Left cardiac atrium (tissue), 4 donors: ENCODE results near the gene PDK2. TPM values are rescaled to one million over a fixed set of nuclear protein-coding genes. Genes with fewer than 3 reads are reported as not detected.

Experiments used
- ATAC-seq, 2 donors: fragments of 200-7000 bp; cut with Tn5 transposase; one replicate each; pipeline ENCODE4 v1.9.1; 2020; ENCODE audit warnings: mild to moderate bottlenecking in 2 of 2, moderate library complexity in 2 of 2
- DNase-seq: peaks from one replicate; pipeline ENCODE4 v3.0.0-alpha.2; 2020
- intact Hi-C, 2 donors: fragments of 100-400 bp; cut with DNase I; formaldehyde crosslinking; loops; one replicate each; pipeline versions ENCODE4 v1.14.1 to v1.15.1; 2022 to 2023
- total RNA-seq, 2 donors: library from RNA; stranded (reverse); fragmentation: NEBNext Ultra II Directional; extraction: Animal tissue kit (Norgen Biotek cat#: 25700); gene quantifications; one replicate each; pipeline ENCODE4 v1.2.1, GENCODE V29; 2021
- donor health status: DM: no; HTN: yes; CAD: no.
- donor health status: DM: no; HTN: yes; CAD: no; lungs with severe emphysema.
- donor health status: DM: yes; HTN: yes; CAD: no.
- donor health status: Dilated cardiomyopathy.

Gene PDK2
- total RNA-seq, 2 donors from 2014 or later, result 156 to 203 TPM

- DNase-seq (no peak), ATAC-seq (no peak)
- intact Hi-C loops, result no loop called here
Measured at GRCh38 chr17:50127697-50128361, 32.7 kb downstream of the PDK2 start.

DNA sequence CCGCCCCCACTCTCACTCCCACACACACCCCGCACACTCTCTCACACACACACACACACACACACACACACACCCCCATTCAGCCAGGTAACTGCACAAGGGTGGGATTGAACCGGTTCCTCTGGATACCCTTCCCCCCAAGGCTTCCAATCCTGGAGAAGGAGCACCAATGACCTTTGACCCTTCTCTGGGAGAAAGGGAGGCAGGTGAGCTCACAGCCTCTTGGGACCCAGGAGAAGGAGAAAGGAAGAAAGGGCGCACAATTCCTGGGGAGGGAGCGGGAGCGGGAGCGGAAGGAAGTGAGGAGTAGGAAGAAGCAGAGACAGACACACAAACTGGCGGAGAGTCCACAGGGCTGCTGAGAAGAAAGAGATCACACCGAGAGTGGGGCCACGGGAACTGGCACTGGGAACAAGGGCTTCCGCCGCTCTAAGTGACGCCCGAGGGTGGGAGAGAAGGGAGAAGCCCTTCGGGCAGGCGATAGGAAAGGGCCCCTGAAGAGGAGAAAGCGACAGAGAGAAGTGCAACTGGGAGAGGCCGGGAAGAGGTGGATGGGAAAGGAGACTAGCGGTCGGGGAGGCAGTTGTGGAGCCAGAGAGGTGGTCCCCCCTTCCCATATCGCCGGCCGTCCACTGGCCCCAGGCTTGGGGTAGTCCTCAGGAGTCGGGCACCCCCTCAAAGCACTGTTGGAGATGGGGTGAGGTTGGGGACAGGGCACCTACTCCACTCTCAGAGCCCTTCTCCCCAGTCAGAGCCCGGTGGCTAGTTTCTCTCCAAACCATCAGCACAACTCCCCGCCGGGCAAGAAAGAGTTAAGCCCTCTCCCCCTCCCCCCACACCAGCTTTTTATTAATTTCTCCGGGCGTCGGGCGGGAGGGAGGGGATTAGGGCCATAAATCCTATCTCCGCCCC is 33.5 kb downstream of the PDK2 start:
- intact Hi-C loops, result no loop called here

DNA sequence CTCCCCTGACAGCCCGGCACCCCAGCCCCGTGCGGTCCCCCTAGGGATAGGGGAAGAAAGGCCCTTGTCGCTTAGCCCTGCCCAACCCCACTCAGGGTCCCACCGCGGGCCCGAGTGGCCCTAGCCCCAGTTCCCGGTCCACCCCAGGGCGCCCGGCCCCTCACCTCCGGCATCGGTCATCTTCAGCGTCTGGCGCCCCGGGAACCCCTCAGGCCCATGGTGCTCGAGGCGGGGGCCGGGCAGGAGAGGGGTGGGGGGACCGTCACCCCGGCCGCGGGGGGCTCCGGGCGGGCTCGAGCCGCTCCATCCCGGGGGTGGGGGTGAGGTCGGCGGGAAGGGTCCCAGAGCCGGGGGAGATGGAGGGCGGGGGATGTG is 34.2 kb downstream of the PDK2 start:
- intact Hi-C loops, result no loop called here
- DNase-seq (no peak), ATAC-seq (peak in 1 of 2 donors; percentile 1)

More for the DNA sequence above, 33.5 kb downstream of the PDK2 start:
- ATAC-seq (no peak), DNase-seq (no peak)

GRCh38 chr17:50129728-50130558 is 34.8 kb downstream of the PDK2 start, which contains the start of gene SAMD14:
Gene SAMD14 (minus strand): TSS chr17:50130160. CDS start chr17:50124959, 5,201 bp downstream.
- intact Hi-C loops, result no loop called here
- DNase-seq (no peak), ATAC-seq (peak; percentile 29 to 53)

- peak in 1 of 2 donors; percentile 15 for ATAC-seq
- DNase-seq, result no peak
- intact Hi-C loops, result no loop called here
Measured at GRCh38 chr17:50130559-50131305, 35.6 kb downstream of the PDK2 start.

- no peak for DNase-seq
- intact Hi-C loops, result no loop called here
Measured at GRCh38 chr17:50132104-50132794, 37.1 kb downstream of the PDK2 start.

DNA sequence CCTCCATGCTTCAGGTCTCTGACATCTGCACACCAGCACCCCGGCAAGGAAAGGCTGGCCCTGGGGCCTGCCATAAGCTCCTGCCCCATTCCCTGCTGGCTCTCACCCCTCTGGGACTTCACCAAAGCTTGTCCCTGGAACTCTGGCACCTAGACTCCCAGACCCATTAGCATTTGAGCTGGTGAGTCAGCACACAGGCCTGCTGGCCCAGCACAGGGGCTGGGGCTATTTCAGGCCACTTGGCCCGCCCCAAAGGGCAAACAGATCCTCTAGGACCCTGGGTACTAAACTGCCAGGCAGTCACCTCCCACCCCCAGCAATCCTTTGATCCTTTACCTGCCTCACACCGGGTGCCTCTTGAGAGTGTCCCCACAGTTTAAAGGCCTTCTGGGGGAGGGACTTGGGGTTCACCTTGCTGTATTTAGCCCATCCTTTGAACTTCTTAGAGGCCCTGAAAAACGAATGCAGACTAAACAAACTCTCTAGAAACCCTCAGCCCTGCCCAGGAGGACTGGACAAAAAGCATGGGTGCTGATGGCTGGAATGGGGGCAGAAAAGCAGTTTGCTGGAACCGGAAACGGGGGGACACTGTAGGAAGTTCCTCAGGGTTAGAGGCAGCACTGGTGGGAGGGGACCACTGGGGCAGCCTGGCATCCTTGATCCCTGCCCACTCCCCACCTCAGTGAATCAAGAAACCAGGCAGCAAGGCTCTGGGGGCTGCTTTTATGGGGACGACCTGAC is 38.0 kb downstream of the PDK2 start:
- intact Hi-C loops, result no loop called here
- ATAC-seq, result peak; percentile 59 to 68
- no peak for DNase-seq

More at GRCh38 chr17:50132104-50132794, 37.1 kb downstream of the PDK2 start:
- ATAC-seq, result no peak

- ATAC-seq, result peak in 1 of 2 donors; percentile 7
- no peak for DNase-seq
- intact Hi-C loops, result no loop called here
Measured at GRCh38 chr17:50133769-50134099, 38.6 kb downstream of the PDK2 start.

DNA sequence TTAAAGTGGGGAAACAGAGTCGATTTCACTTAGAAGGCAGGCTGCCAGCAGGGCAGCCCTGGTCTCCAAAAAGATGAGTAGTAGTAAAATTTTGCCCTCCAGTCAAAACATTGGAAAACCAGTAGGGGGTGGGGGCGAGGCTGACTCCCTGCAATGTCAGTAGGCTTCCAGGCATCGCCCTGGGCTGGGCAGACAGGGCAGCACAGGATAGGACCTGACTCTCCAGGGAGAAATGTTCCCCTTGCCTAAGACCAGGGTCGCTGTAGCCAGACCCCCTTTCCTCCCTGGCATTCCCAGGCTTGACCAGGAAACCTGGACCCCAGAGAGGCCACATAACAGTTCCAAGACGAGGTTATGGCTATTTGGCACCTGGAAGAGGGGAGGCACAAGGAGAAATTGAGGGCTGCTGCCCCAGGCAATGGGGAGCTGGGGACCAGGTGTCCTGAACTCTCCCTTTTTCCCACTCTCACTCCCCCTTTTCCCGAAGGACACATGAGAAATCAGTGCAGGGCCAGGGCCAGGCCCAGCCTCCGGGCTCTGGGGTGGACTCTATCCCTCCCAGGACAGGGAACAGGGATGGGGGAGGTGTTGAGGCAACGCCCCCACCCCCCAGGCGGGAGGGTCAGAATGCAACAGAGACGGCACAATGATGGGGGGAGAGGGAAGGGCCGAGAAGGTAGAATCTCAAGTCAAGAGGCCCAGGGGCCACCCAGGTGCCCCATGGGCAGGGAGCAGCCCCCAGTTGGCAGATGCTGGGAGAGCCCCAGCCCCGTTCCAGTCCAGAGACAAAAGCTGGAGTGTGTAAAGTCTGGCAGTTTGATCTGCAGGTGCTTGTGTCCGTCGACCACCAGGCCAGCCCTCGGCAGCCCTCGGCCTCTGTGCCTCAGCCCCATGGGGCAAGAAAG is 39.3 kb downstream of the PDK2 start:
- DNase-seq (no peak), ATAC-seq (no peak)
- intact Hi-C loops, result no loop called here

DNA sequence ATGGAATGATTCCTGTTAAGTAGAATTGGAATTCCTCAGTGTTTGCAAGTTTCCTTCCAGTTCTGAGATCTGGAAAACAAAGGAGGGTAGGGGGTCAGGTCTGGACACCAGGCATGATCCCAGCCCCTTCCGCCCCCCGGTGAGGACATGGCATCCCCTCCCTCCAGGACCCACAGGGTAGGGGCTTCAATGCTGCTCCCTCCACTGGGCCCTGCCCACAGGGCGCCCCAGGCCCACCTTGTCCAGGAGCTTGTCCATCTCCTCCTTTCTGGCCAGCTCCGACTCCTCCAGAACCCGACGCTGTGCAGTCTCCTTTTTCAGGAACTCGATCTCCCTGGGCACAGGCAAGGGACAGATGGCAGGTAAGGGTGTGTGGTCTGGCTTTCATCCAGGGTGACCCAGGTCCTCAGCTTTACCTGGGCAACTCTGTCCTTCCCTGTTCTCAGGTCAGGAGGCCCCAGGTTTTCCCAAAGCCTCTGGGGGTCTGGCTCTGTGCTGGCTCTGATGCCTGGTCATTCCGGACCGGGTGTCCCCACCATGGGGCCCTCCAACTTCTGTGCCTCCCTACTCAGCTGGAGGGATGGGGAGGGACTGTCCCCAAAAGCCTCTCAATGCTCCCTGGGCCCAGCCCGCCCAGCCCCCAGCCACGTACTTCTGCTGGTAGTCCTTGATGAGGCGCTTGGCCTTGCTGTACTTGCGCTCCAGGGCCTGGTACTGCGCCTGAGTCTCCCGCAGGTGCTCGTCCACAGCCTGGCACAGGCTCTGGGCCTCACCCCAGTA is 40.4 kb downstream of the PDK2 start:
- no peak for ATAC-seq
- DNase-seq, result no peak
- intact Hi-C loops, result no loop called here

GRCh38 chr17:50136096-50136687 is 41.0 kb downstream of the PDK2 start:
- intact Hi-C loops, result no loop called here
- no peak for ATAC-seq
- DNase-seq, result no peak

DNA sequence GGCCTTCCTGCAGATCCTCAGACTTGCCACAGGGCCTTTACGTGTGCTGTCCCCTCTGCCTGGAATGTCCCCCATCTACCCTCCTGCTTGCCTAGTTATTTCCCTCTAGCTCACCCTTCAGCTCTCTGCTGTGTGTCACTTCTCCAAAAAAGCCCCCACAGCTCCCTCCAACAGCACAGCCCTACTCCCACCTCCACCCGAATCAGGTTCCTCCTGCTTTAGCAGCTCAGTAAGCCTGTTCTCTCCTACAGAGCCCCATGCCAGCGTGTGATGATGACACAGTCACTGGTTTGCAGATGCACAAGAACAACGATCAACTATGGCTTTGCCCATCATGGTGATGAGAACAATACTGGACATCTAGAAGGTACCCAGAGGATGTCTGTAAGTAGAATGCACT is 41.9 kb downstream of the PDK2 start:
- intact Hi-C loops, result no loop called here
- DNase-seq (no peak), ATAC-seq (no peak)

GRCh38 chr17:50139185-50139783 is 44.1 kb downstream of the PDK2 start:
- ATAC-seq, result no peak
- no peak for DNase-seq
- intact Hi-C loops, result no loop called here

DNA sequence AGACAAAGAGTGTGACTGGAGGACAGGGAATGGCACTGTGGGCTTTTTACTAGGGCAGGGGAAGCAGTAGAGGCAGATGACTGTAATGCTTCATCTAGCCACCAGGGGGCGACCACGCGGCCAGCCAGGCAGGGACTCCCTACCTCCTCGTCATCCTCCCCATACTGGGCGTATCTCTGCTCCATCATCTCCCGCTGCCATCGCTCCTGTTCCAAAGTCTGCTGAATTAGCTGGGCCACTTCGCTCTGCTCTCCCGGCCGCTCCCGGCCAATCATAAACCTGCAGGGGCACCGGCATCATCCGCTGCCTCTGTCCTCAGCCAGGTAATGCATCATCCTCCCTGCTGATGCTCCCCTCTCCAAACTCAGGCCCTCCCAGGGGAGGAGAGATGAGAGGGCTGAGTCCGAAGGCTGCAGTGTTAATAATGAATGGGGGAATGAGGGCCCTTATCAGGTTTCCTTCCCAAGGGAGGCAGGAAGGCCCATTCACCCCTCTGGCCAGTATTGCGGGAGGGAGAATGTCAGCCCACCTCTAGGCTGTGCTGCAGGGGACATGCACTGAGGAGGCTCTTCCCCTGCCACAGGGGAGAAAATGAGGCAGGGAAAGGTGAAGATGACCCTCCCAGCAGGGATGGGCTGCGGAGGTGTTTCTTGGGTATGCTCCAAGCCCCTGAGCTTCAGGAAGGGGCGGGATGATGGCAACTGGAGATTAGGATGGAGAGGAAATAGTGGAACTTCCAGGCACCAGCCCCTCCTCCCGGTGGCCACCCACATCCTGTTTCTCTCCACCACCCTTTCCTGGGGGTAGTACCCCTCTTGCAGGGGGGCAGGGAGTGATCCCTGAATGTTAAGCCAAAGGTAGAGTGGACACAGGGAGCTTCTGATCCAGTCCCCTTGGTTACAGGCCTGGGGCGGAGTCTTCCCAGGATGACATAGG is 45.1 kb downstream of the PDK2 start:
- peak; percentile 82 for DNase-seq
- intact Hi-C loops, result no loop called here
- ATAC-seq, result peak; percentile 81 to 83
